AG04449 (cell line): Measurements from ENCODE around the gene JPH3.

Experiments used
- CTCF ChIA-PET: fragments of 350-600 bp; formaldehyde crosslinking; extraction: SDS; loops from one replicate; lab custom pipeline; 2021; ENCODE audit warnings: antibody characterized with exemption; lab: Yijun Ruan, JAX
- POLR2A ChIA-PET: fragments of 400-600, 350-600 bp; formaldehyde crosslinking; extraction: SDS; loops from one replicate; lab custom pipeline; 2020; ENCODE audit warnings: antibody characterized with exemption, inconsistent platforms; lab: Yijun Ruan, JAX
- DNase-seq: peaks from one replicate; pipeline ENCODE4 v3.0.0-alpha.2; 2010; ENCODE audit warnings: low read depth, low spot score
- H3K4me3 ChIP-seq: 2 replicates; pipeline ENCODE4 v1.5.1; 2011; ENCODE audit warnings: low read depth, mild to moderate bottlenecking, control low read depth, low read length
- TF ChIP-seq, protein P1 (sequence below): IDR thresholded peaks from one replicate; pipeline ENCODE4 v1.5.1; 2011; ENCODE audit warnings: mild to moderate bottlenecking, moderate library complexity, low read length, control low read depth, inconsistent platforms; ENCODE audit not compliant: insufficient read depth; ENCODE audit errors: missing control alignments

Gene JPH3

DNA sequence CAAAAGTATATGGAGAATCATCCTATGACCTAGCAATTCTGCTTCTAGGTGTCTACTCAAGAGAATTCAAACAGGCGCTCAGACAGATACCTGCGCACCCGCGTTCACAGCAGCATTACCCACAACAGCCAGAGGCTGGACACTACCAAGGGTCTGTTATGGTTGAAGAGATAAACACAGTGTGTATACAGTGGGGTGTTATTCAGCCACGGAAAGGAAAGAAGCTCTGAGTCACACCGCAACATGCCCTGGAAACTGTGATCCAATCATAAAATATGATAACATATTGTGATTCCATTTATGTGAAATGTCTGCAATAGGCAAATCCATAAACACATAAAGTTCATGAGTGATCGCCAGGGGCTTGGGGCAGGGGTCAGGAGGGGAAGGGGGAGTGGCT, 18.0 kb upstream of the JPH3 start:
- ChIA-PET POLR2A (no interaction called here), CTCF (interaction anchor here (0.9 to 10.5 kb wide), 5 partner anchors 10 to 193 kb away, joined by 3 to 168 read pairs (median 4); no protein-coding TSS in a partner anchor)
- H3K4me3 ChIP-seq = no peak overlapping the region
- TF ChIP-seq, protein P1, sequence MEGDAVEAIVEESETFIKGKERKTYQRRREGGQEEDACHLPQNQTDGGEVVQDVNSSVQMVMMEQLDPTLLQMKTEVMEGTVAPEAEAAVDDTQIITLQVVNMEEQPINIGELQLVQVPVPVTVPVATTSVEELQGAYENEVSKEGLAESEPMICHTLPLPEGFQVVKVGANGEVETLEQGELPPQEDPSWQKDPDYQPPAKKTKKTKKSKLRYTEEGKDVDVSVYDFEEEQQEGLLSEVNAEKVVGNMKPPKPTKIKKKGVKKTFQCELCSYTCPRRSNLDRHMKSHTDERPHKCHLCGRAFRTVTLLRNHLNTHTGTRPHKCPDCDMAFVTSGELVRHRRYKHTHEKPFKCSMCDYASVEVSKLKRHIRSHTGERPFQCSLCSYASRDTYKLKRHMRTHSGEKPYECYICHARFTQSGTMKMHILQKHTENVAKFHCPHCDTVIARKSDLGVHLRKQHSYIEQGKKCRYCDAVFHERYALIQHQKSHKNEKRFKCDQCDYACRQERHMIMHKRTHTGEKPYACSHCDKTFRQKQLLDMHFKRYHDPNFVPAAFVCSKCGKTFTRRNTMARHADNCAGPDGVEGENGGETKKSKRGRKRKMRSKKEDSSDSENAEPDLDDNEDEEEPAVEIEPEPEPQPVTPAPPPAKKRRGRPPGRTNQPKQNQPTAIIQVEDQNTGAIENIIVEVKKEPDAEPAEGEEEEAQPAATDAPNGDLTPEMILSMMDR = no peak
- DNase-seq = no peak

DNA sequence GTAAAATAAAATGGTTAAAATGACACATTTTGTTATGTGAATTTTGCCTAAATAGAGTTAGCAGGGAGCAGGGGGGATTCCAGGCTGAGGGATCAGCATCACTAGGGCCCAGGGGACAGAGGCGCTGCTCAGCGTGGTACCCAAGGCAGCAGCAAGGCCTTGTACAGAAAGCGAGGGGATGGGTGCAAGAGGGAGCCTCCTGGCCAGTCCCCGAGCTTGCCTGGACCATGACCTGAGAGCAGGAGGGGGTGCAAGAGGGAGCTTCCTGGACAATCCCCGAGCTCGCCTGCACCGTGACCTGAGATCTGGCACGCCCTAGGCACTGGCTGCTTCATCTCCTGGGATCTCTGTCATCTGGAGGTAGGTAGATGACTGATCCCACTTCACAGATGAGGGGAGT, 17.3 kb upstream of the JPH3 start:
- ChIA-PET POLR2A (no interaction called here), CTCF (interaction anchor here (0.9 to 10.5 kb wide), 5 partner anchors 9 to 192 kb away, joined by 3 to 168 read pairs (median 4); no protein-coding TSS in a partner anchor)
- H3K4me3 ChIP-seq = no peak overlapping the region
- TF ChIP-seq, protein P1 = no peak
- no peak for DNase-seq

DNA sequence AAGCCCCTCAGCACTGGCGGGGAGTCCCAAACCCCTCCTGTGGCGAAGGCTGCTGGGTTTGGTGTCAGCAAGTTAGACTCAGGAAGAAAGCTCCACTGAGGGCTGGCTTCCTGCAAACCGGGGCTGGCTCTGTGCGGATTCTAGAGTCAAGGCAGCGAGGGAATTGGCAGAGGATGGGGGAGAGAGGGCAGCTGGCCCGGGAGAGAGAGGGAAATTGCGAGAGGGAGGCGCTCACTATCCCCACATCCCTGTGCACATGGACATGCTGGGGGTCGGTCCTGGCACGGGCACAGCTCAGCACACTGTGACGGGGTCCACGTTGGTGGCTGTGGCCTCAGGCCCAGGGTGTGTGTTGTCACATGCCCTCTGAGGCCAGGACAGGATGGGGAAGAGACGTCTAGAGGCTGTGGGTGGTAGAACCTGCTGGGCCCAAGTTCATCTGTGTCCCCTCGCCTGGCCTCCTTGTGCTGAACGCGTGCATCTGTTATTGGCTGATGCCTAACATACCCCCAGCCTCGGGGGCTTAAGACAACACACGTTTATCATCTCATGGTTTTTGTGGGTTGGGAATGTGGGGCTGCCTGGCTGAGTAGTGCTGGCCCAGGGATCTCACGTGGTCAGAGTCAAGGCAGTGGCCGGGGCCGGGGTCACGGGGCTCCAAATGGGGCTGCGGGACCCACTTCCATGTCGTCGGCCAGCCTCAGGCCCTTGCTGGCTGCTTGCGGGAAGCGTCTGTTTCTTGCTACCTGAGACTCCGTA, 16.7 kb upstream of the JPH3 start:
- CTCF ChIA-PET = interaction anchor here (1.0 to 10.5 kb wide), 6 partner anchors 8 to 184 kb away, joined by 3 to 168 read pairs (median 6); no protein-coding TSS in a partner anchor
- DNase-seq = no peak
- POLR2A ChIA-PET = interaction anchor here (0.6 kb wide), 1 partner anchor 1363 kb away, joined by 3 read pairs; no protein-coding TSS in a partner anchor
- H3K4me3 ChIP-seq = no peak overlapping the region
- TF ChIP-seq, protein P1 = no peak

DNA sequence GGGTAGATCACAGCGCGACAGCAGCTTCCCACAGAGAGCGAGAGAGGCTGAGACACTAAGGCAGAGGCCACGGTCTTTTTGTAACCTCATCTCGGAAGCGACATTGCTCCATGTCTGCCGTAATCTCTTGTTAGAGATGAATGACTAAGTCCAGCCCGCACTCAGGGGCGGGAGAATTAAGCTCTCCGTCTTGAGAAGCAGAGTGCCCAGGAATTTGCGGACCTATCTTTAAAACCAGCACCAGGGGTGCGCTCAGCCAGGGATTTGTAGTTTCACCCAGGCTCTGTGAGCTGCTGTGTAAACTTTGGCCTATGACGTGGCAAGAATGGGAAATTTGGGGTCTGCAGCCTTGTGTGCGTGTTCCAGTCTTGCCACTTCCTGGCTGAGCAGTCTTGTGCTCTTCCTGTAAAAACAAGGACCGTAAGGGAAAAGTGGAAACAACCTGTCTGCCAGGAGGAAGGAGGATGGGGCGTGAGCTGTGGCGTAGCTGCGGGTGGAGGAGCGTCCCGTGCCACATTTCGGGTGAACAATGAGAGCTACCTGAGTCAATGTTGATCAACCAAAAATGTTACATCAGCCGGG, 16.0 kb upstream of the JPH3 start:
- TF ChIP-seq, protein P1 = no peak
- POLR2A ChIA-PET = no interaction called here
- CTCF ChIA-PET = interaction anchor here (0.9 to 10.5 kb wide), 9 partner anchors 9 to 285 kb away, joined by 3 to 168 read pairs (median 4); no protein-coding TSS in a partner anchor
- DNase-seq = no peak
- no peak overlapping the region for H3K4me3 ChIP-seq

DNA sequence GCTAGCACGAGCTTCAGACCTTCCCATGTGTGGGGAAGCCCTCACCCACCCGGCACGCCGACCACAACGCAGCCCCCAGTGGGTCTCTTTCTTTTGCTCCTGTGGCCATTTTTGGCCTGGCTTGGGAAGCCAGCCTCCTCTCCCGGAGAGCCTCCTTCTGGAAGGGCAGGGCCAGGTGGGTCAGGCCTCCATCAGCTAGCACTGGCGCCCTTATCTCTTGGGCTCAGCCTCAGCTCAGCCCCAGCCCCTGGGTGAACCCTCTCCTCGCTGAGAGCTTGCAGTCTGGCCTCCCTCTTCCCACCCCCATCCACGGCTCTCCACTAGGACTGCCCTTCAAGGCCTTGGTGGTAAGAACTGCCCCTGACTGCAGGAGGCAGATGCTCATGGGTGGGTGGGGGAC, 14.7 kb upstream of the JPH3 start:
- DNase-seq = no peak
- TF ChIP-seq, protein P1 = no peak
- CTCF ChIA-PET = interaction anchor here (0.7 to 10.5 kb wide), 12 partner anchors 17 to 284 kb away, joined by 3 to 168 read pairs (median 4); no protein-coding TSS in a partner anchor

DNA sequence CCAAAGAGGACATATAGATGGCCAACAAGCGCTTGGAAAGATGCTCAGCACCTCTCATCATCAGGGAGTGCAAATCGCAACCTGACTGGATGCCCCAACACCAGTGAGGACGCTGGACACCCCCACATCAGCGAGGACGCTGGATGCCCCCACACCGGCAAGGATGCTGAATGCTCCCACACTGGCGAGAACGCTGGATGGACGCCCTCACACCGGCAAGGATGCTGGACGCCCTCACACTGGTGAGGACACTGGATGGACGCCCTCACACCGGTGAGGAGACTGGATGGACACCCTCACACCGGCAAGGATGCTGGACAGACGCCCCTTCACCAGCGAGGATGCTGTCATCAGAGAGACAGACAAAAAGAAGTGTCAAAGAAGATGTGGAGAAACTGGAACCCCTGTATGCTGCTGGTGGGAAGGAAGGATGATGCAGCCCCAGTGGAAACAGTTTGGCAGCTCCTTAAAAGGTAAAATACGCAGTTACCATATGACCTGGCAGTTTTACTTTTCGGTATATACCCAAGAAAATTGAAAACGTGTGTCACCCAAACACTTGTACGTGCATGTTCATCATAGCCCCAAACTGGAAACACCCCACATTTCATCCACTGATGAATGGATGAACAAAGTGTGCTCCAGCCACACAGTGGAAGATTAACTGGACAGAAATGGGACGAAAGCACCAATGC, 10.1 kb upstream of the JPH3 start:
- ChIA-PET POLR2A (no interaction called here), CTCF (no interaction called here)
- TF ChIP-seq, protein P1 = no peak
- no peak for DNase-seq
- H3K4me3 ChIP-seq = no peak overlapping the region

More for the DNA sequence above, 14.7 kb upstream of the JPH3 start:
- no peak overlapping the region for H3K4me3 ChIP-seq
- POLR2A ChIA-PET = no interaction called here
